Measurements from ENCODE around the gene DSP.
A peak's percentile ranks its signal among the peaks of the same experiment; 100 is the strongest.

The DSP gene

GRCh38 chr6:7561153-7561964 lies 19.9 kb downstream of the DSP start:
- no peak for DNase-seq

- DNase-seq: no peak
These were observed 21.3 kb downstream of the DSP start for GRCh38 chr6:7562769-7563168.

GRCh38 chr6:7566107-7566506 lies 24.6 kb downstream of the DSP start:
- peak; percentile 27 for DNase-seq

DNA sequence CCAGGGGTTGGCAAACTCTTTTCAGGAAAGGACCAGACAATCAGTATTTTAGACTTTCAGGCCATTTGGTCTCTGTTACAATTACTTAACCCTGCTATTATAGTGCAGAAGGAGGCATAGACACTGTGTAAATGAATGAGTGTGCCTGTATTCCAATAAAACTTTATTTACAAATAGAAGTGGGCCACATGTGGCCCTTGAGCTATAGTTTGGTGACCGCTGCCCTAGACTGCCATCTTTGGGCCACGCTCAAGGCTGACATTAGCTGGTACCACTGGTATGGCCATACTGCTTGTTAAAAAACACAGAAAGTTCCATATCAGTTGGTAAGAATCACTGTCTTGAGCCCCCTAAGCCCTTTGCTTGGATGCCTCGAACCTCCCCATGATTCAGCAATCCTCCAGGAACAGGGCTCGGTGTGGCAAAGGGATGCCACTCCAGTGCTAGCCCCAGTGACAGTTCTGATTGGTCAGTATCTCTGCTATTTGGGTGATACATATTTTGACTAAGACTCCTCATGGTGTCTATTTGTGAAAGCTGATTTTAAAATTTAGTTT lies 25.2 kb downstream of the DSP start:
- DNase-seq: no peak

GRCh38 chr6:7568021-7568420 lies 26.6 kb downstream of the DSP start:
- peak; percentile 89 for DNase-seq

DNA sequence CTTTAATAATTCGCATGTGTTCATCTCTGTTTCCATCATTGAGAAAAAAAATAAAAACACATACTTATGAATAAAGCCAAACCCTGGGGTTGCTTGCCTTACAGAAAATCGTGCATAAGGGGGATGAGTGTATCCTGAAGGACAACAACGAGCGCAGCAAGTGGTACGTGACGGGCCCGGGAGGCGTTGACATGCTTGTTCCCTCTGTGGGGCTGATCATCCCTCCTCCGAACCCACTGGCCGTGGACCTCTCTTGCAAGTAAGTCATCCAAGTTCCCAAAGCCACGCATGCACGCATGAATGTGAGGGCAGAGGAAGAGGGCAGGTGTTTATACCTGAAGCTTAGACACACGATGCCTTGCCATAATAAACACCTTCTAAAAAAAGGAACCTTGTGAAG lies 27.6 kb downstream of the DSP start:
- no peak for DNase-seq

DNA sequence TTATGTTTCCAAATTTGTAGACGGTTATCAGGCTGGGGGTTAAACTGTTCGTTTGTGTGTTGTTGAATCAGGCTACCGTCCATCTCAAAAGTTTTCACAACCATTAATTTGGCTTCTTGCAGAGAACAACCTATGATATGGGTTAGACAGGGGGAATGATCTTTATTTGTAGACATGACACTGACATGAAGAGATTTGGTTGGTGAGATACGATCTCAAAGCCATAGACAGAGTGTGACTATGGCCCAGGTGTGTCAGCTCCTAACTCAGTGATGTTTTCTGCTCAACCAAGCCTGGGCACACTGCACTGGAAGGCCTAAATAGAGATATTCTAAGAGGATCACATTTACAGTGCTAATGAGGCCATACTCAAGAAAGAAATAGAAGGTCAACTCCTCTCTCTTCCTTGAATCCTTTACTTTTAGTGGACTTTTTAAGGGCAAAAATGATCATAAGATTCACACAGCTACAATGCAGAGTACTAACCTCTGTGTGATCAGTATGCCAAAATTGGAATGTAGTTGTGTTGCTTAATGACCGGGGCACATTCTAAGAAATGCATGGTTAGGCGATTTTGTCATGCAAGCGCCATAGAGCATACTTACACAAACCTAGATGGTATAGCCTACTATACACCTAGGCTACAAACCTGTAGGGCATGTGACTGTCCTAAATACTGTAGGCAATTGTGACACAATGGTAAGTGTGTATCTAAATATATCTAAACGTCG lies 30.9 kb downstream of the DSP start:
- DNase-seq: no peak

DNA sequence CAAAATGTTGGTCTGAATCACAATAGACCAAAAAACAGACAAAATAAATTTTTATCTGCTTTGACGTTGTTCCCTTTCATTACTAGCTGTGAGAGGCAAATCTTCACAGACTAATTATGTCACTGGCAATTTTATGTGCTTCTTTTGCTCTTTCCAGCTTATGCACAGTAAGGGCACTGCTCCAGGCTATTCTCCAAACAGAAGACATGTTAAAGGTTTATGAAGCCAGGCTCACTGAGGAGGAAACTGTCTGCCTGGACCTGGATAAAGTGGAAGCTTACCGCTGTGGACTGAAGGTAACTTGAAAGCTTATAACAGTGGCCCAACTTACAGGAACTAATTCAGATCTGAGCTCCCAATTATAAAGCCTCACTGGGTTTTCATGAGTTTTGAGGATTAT lies 33.0 kb downstream of the DSP start:
- no peak for DNase-seq

- no peak for DNase-seq
These were observed 37.0 kb downstream of the DSP start for GRCh38 chr6:7578516-7578915.

DNA sequence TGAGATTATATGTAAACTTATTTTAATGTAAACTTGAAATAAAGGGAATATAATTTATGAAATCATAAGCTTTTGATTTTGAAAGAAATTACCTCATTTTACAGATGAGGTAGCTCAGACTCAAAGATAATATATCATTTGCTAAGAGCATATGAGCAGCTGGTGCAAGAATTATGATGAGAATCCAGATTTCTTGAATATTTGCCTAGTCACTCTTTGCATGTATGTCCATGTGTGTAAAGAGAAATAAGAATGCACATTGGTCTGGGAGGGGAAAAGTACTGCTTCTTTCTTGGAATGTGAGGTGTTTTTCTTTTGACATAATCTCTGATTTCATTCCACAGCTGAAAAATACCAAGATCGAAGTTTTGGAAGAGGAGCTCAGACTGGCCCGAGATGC lies 37.5 kb downstream of the DSP start:
- no peak for DNase-seq

DNA sequence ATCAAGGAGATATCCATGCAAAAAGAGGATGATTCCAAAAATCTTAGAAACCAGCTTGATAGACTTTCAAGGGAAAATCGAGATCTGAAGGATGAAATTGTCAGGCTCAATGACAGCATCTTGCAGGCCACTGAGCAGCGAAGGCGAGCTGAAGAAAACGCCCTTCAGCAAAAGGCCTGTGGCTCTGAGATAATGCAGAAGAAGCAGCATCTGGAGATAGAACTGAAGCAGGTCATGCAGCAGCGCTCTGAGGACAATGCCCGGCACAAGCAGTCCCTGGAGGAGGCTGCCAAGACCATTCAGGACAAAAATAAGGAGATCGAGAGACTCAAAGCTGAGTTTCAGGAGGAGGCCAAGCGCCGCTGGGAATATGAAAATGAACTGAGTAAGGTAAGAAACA lies 38.4 kb downstream of the DSP start:
- DNase-seq: no peak

DNA sequence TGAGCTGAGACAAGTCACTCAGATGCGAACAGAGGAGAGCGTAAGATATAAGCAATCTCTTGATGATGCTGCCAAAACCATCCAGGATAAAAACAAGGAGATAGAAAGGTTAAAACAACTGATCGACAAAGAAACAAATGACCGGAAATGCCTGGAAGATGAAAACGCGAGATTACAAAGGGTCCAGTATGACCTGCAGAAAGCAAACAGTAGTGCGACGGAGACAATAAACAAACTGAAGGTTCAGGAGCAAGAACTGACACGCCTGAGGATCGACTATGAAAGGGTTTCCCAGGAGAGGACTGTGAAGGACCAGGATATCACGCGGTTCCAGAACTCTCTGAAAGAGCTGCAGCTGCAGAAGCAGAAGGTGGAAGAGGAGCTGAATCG lies 39.1 kb downstream of the DSP start:
- DNase-seq: no peak

DNA sequence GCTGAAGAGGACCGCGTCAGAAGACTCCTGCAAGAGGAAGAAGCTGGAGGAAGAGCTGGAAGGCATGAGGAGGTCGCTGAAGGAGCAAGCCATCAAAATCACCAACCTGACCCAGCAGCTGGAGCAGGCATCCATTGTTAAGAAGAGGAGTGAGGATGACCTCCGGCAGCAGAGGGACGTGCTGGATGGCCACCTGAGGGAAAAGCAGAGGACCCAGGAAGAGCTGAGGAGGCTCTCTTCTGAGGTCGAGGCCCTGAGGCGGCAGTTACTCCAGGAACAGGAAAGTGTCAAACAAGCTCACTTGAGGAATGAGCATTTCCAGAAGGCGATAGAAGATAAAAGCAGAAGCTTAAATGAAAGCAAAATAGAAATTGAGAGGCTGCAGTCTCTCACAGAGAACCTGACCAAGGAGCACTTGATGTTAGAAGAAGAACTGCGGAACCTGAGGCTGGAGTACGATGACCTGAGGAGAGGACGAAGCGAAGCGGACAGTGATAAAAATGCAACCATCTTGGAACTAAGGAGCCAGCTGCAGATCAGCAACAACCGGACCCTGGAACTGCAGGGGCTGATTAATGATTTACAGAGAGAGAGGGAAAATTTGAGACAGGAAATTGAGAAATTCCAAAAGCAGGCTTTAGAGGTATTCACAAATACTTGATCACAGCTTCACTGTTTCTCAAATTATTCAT lies 39.6 kb downstream of the DSP start:
- DNase-seq: no peak

DNA sequence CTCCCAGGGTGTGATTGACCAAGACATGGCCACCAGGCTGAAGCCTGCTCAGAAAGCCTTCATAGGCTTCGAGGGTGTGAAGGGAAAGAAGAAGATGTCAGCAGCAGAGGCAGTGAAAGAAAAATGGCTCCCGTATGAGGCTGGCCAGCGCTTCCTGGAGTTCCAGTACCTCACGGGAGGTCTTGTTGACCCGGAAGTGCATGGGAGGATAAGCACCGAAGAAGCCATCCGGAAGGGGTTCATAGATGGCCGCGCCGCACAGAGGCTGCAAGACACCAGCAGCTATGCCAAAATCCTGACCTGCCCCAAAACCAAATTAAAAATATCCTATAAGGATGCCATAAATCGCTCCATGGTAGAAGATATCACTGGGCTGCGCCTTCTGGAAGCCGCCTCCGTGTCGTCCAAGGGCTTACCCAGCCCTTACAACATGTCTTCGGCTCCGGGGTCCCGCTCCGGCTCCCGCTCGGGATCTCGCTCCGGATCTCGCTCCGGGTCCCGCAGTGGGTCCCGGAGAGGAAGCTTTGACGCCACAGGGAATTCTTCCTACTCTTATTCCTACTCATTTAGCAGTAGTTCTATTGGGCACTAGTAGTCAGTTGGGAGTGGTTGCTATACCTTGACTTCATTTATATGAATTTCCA lies 43.9 kb downstream of the DSP start:
- no peak for DNase-seq

DNA sequence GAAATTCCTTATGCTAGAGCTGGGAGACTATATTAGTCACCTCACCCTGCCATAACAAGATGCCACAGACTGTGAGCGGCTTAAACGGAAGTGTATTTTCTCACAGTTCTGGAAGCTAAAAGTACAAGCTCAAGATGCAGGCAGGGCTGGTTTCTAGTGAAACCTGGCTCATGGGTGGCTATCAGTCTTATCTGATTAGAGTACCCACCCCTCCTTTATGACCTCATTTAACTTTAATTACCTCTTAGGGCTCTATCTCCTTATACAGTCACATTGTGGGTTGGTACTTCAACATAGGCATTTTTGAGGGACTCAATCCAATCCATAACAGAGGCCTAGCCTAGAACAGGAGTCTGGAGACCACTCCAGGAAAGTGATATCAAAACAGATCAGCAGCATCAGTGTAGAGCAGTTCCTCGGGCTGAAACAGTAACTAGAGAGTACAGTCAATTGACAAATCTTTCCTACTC lies 46.2 kb downstream of the DSP start:
- DNase-seq: peak; percentile 62

GRCh38 chr6:7588506-7588905 lies 47.0 kb downstream of the DSP start:
- DNase-seq: no peak

DNA sequence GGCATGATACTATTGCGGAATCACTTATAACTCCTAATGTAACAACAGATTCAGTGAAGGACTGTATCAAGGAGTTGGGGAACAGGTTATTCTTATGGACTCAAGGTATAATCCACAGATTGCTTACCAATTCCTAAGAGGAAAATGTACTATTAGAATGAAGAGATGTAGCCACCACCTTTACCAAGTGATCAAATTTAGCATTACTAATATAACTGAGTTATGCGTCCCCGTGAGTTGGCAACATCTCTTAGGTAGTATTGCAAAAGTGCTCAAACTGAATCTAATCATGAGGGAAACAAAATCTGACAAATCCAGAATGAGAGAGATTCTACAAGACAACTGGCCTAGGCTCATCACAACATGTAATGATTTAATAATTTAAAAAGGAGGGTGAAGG lies 47.8 kb downstream of the DSP start:
- DNase-seq: no peak

- peak; percentile 92 for DNase-seq
These were observed 48.8 kb downstream of the DSP start, which contains the start of gene SNRNP48 for GRCh38 chr6:7589949-7590917. Gene SNRNP48 (plus strand): TSS chr6:7590198. CDS start chr6:7590258, 60 bp downstream.

DNA sequence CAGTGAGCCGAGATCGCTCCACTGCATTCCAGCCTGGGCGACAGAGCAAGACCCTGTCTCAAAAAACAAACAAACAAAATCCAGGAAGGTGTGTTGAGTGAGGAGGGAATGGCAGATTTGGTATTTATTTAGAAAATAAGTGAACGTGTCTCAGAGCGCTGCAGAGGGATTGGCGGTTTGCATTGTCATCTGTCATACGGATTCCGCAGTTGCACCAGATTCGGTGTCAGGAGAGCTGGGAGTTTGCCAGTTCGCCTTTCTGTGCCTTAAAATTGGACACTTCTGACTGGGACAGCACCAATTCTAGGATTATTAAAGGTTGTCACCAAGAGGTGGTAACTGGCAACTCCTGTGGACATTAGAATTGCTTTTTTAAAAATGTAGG lies 49.4 kb downstream of the DSP start:
- no peak for DNase-seq

GRCh38 chr6:7591770-7592169 lies 50.3 kb downstream of the DSP start:
- no peak for DNase-seq

GRCh38 chr6:7593229-7593628 lies 51.8 kb downstream of the DSP start:
- DNase-seq: no peak
